Measurements from ENCODE around the gene DENR.

Gene DENR

DNA sequence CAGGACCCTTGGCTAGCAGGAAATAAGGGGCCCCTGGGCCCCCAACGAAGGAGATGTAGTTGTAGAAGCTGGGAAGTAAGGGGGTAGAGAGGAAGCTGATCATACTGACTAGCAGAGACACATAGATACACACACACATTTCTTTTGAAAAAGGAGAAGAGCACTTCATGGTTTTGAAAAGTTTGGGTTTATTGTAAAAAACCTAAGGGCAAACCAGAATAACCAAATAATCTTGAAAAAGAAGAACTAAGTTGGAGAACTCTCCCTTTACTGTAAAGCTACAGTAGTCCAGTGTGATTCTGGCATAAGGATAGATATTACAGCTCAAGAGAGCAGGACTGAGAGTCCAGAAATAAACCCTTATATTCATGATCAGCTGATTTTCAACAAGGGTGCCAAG lies 30.2 kb upstream of the DENR start:
- DNase-seq (ENCODE audit: low read depth): no peak
- TF ChIP-seq, protein P1, sequence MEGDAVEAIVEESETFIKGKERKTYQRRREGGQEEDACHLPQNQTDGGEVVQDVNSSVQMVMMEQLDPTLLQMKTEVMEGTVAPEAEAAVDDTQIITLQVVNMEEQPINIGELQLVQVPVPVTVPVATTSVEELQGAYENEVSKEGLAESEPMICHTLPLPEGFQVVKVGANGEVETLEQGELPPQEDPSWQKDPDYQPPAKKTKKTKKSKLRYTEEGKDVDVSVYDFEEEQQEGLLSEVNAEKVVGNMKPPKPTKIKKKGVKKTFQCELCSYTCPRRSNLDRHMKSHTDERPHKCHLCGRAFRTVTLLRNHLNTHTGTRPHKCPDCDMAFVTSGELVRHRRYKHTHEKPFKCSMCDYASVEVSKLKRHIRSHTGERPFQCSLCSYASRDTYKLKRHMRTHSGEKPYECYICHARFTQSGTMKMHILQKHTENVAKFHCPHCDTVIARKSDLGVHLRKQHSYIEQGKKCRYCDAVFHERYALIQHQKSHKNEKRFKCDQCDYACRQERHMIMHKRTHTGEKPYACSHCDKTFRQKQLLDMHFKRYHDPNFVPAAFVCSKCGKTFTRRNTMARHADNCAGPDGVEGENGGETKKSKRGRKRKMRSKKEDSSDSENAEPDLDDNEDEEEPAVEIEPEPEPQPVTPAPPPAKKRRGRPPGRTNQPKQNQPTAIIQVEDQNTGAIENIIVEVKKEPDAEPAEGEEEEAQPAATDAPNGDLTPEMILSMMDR (conservative IDR thresholded peaks at IDR 0.05; ENCODE audit: control insufficient read depth, insufficient read depth, low read depth, low read length): no peak
- no peak overlapping the region for H3K4me3 ChIP-seq (ENCODE audit: control insufficient read depth, low read depth, low read length)

GRCh38 chr12:122724641-122725243 lies 27.9 kb upstream of the DENR start:
- DNase-seq (ENCODE audit: low read depth): no peak
- TF ChIP-seq, protein P1 (conservative IDR thresholded peaks at IDR 0.05; ENCODE audit: control insufficient read depth, insufficient read depth, low read depth, low read length): no peak

DNA sequence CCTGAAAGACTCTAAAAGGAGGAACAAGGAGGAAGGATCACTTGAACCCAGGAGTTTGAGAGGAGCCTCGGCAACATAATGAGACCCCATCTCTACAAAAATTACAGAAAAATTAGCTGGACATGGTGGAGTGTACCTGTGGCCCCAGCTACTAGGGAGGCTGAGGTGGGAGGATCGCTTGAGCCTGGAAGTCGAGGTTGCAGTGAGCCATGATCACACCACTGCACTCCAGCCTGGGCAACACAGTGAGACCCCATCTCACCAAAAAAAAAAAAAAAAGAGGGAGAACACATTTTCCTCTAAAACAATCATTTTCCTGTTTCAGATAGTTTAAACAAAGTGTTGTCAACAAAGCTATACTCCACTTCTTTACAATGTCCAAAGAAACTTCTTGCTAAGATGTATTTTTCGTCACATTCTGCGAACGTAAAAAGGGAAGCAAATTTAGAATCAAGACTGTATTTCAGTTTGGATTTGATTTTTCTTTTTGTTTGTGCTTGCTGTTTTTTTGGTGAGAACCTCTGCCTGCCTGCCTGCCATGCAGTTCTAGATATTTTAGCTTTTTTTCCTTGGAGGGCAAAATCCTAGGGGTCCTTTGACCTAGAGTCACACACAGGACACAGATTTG lies 27.1 kb upstream of the DENR start:
- H3K4me3 ChIP-seq (ENCODE audit: control insufficient read depth, low read depth, low read length): no peak overlapping the region
- no peak for DNase-seq (ENCODE audit: low read depth)
- TF ChIP-seq, protein P1 (conservative IDR thresholded peaks at IDR 0.05; ENCODE audit: control insufficient read depth, insufficient read depth, low read depth, low read length): no peak

More at GRCh38 chr12:122724641-122725243, 27.9 kb upstream of the DENR start:
- no peak overlapping the region for H3K4me3 ChIP-seq (ENCODE audit: control insufficient read depth, low read depth, low read length)

DNA sequence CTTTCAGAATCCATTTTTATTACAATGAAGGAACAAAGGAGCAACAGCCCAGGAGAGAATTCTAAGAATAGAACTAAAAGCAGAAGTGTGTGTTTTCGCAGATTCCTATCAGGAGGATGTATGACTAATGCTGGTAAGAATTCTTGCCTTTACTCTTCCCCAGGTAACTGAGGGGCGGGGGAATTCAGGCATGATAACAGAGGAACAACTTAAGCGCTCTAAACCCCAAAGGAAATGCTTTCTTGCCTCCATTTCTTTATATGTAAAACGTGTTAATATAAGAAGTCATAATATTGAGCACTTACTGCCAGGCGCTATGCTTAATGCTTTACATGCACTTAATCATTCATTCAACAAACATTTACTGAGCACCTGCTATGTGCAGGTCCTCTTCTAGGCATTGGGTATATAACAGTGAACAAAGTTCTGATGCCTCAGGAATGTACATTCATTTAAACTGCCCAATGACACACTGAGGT lies 26.5 kb upstream of the DENR start:
- no peak for DNase-seq (ENCODE audit: low read depth)
- TF ChIP-seq, protein P1 (conservative IDR thresholded peaks at IDR 0.05; ENCODE audit: control insufficient read depth, insufficient read depth, low read depth, low read length): no peak
- no peak overlapping the region for H3K4me3 ChIP-seq (ENCODE audit: control insufficient read depth, low read depth, low read length)

DNA sequence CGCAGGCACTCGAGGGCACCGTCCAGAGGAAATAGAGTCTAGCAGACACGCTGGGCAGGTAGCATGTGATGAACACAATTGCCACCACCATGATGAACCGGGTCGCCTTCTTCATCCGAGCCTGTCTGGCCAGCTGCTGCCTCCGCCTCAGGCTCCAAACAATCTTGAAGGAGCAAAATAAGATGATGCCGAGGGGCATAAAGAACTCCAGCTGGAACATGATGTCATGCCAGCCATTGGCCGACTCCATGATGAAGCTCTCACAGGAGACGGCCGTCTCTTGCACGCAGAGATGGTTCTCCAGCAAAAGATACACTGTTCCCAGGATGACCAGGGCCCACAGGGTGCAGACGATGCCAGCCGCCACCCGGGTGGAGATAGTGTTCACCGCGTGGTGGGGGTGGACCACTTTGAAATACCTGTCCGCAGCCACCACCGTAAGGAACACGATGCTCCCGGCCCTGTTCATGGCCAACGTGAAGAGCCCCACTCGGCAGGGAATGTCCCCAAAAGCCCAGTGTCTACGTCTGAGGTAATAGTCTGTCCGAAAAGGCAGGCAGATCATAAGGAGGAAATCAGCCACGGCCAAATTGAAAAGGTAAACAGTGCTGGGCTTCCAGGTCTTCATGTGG lies 22.9 kb upstream of the DENR start:
- peak overlapping the region; percentile 28 for H3K4me3 ChIP-seq (ENCODE audit: control insufficient read depth, low read depth, low read length)
- TF ChIP-seq, protein P1 (conservative IDR thresholded peaks at IDR 0.05; ENCODE audit: control insufficient read depth, insufficient read depth, low read depth, low read length): no peak

GRCh38 chr12:122730215-122731014 lies 22.2 kb upstream of the DENR start, which contains the start of gene HCAR1:
HCAR1 (minus strand) TSS chr12:122730844; CDS start chr12:122730339, 505 bp downstream.
- TF ChIP-seq, protein P1 (conservative IDR thresholded peaks at IDR 0.05; ENCODE audit: control insufficient read depth, insufficient read depth, low read depth, low read length): no peak
- H3K4me3 ChIP-seq (ENCODE audit: control insufficient read depth, low read depth, low read length): peak within 1 kb of the TSS; percentile 28
- DNase-seq (ENCODE audit: low read depth): peak; percentile 40

More for the DNA sequence above, 22.9 kb upstream of the DENR start:
- no peak for DNase-seq (ENCODE audit: low read depth)

Data from fibroblast of mammary gland (primary cell).